K562 (cell line): ENCODE measurements around the gene TMEM141. TPM values are rescaled to one million over a fixed set of nuclear protein-coding genes. Genes with fewer than 3 reads are reported as not detected.

ENCODE experiments used
- ARID3A ChIP-seq: IDR thresholded peaks from 2 replicates; pipeline ENCODE4 v1.6.1; 2012; ENCODE audit warnings: low read depth, low read length, improper control_type of control experiment, borderline replicate concordance
- CHD4 ChIP-seq: fragments of 200-600 bp; sonication (generic); IDR thresholded peaks from 3 replicates; pipeline ENCODE4 v1.6.1; 2012; ENCODE audit warnings: low read depth, mild to moderate bottlenecking, mixed read lengths, low read length, inconsistent platforms; ENCODE audit not compliant: insufficient read depth, insufficient replicate concordance, poor library complexity, severe bottlenecking
- DIDO1 ChIP-seq: fragments of 450-650 bp; IDR thresholded peaks from 2 replicates; pipeline ENCODE4 v1.6.1; 2016; ENCODE audit warnings: low read depth, missing biosample characterization, missing genetic modification characterization
- EGR1 ChIP-seq: fragments of 450-650 bp; conservative IDR thresholded peaks from 2 replicates; pipeline ENCODE4 v1.6.1; 2017; ENCODE audit warnings: mild to moderate bottlenecking
- GATA2 ChIP-seq: sonication (generic); formaldehyde crosslinking; IDR thresholded peaks from 2 replicates; pipeline ENCODE4 v1.4.0; 2020; ENCODE audit warnings: mild to moderate bottlenecking, missing genetic modification reagents
- GTF3C2 ChIP-seq: IDR thresholded peaks from 3 replicates; pipeline ENCODE4 v1.6.1; 2011; ENCODE audit warnings: borderline replicate concordance, mild to moderate bottlenecking, moderate library complexity; ENCODE audit not compliant: insufficient read length; ENCODE audit errors: extremely low read depth
- JUND ChIP-seq, 2 experiments: IDR thresholded peaks; 2 replicates in 1 of 2; 3 replicates in 1 of 2; pipeline ENCODE4 v1.6.1; 2011; ENCODE audit warnings: borderline replicate concordance in 2 of 2, low read depth in 2 of 2, low read length in 2 of 2, improper control_type of control experiment in 1 of 2, missing biosample characterization in 1 of 2, missing genetic modification characterization in 1 of 2, missing genetic modification reagents in 1 of 2
- KAT7 ChIP-seq: sonication (generic); formaldehyde crosslinking; IDR thresholded peaks from 2 replicates; pipeline ENCODE4 v1.8.0; 2022; ENCODE audit warnings: missing genetic modification reagents, mild to moderate bottlenecking, borderline replicate concordance
- NUFIP1 ChIP-seq: fragments of 450-650 bp; IDR thresholded peaks from 2 replicates; pipeline ENCODE4 v1.6.1; 2018; ENCODE audit not compliant: partially characterized antibody
- PTBP1 ChIP-seq: fragments of 200-400 bp; formaldehyde crosslinking; IDR thresholded peaks from 2 replicates; pipeline ENCODE4 v1.6.1; 2017; ENCODE audit warnings: low read depth, low read length
- RCOR1 ChIP-seq, 2 experiments: IDR thresholded peaks; 2 replicates each; pipeline ENCODE4 v1.6.1; 2012; ENCODE audit warnings: low read depth in 2 of 2, low read length in 2 of 2, borderline replicate concordance in 1 of 2, improper control_type of control experiment in 1 of 2
- SIN3B ChIP-seq: fragments of 450-650 bp; IDR thresholded peaks from 2 replicates; pipeline ENCODE4 v1.6.1; 2017; ENCODE audit warnings: low read depth, mild to moderate bottlenecking, moderate library complexity
- SMAD3 ChIP-seq: fragments of 450-650 bp; formaldehyde crosslinking; conservative IDR thresholded peaks from 2 replicates; pipeline ENCODE4 v1.4.0; 2020; ENCODE audit warnings: mild to moderate bottlenecking
- SMARCA4 ChIP-seq: fragments of 450-650 bp; IDR thresholded peaks from 2 replicates; pipeline ENCODE4 v1.6.1; 2016
- SRF ChIP-seq, 2 experiments: fragments of 250-450, 450-650 bp in 1 of 2; sonication (Bioruptor Pico) in 1 of 2; sonication (generic) in 1 of 2; formaldehyde crosslinking; IDR thresholded peaks; 2 replicates each; pipeline versions ENCODE4 v1.5.0 to v1.5.1; 2020 to 2022; ENCODE audit warnings: mild to moderate bottlenecking in 1 of 2, missing genetic modification reagents in 1 of 2
- SRSF9 ChIP-seq: fragments of 200-400 bp; formaldehyde crosslinking; IDR thresholded peaks from 2 replicates; pipeline ENCODE4 v1.6.1; 2017; ENCODE audit warnings: low read depth, low read length, borderline replicate concordance
- TAF1 ChIP-seq: IDR thresholded peaks from 2 replicates; pipeline ENCODE4 v1.6.1; 2011; ENCODE audit warnings: mild to moderate bottlenecking, low read length, moderate library complexity; ENCODE audit not compliant: insufficient read depth, control insufficient read depth, severe bottlenecking; ENCODE audit errors: extremely low read depth
- WHSC1 ChIP-seq: IDR thresholded peaks from one replicate; pipeline ENCODE4 v1.6.1; 2012; ENCODE audit warnings: low read length, control low read depth, inconsistent platforms
- ZBTB8A ChIP-seq: fragments of 450-650 bp; IDR thresholded peaks from 2 replicates; pipeline ENCODE4 v1.6.1; 2018; ENCODE audit warnings: mild to moderate bottlenecking, moderate library complexity; ENCODE audit not compliant: partially characterized antibody
- ZNF143 ChIP-seq: sonication (generic); formaldehyde crosslinking; IDR thresholded peaks from 2 replicates; pipeline ENCODE4 v1.9.0; 2022; ENCODE audit warnings: mild to moderate bottlenecking, missing genetic modification reagents
- ZNF778 ChIP-seq: fragments of 450-650 bp; formaldehyde crosslinking; IDR thresholded peaks from 2 replicates; pipeline ENCODE4 v1.4.0; 2020; ENCODE audit warnings: mild to moderate bottlenecking, moderate library complexity
- polyA plus RNA-seq, 8 experiments: library from polyadenylated mRNA; depleted of rRNA in 4 of 8; stranded (reverse) in 5 of 8; unstranded in 3 of 8; fragments of >200 nt; fragmentation: Nextera tagmentation in 2 of 8; fragmentation: Illumina TruSeq in 1 of 8; extraction: Ambion mirVana in 2 of 8; extraction: Trizol in 1 of 8; gene quantifications; 2 replicates each; pipeline versions ENCODE4 v1.2.1 to v1.2.3, GENCODE V29; 2011 to 2014; ENCODE audit warnings: inconsistent platforms in 1 of 8, missing spikeins in 1 of 8
- total RNA-seq, 7 experiments: library from RNA; depleted of rRNA in 6 of 7; stranded (reverse); fragments of >200 nt in 6 of 7; fragmentation: Illumina TruSeq in 2 of 7; extraction: Trizol in 2 of 7; gene quantifications; 2 replicates each; pipeline versions ENCODE4 v1.2.1 to v1.2.3, GENCODE V29; 2011 to 2021; ENCODE audit warnings: low replicate concordance in 1 of 7

TMEM141 gene
- total and polyA plus RNA-seq, 9 of the 15 experiments (the other 6 are each of a cell fraction or from before 2014, with no cell fraction given) = 21.5 to 123 (median 74.8) TPM

- TF ChIP-seq SIN3B (no peak), KAT7 (CRISPR knock-in tag) (peak; percentile 68), DIDO1 (no peak), GATA2 (CRISPR knock-in tag) (no peak), CHD4 (no peak), SMARCA4 (peak; percentile 46; the same call in 1 of the 2 replicates), SMAD3 (CRISPR knock-in tag) (0 out of 2 replicates have a peak, but pooled peaks have one; percentile 34), PTBP1 (no peak), SRF (CRISPR knock-in tag; IDR thresholded peaks at IDR 0.05) (peak in 1 of 2 experiments; percentile 10; a peak in 1 of 4 replicates), WHSC1 (no peak), GTF3C2 (no peak), TAF1 (no peak), ARID3A (peak; percentile 69; the same call in 1 of the 2 replicates), EGR1 (peak; percentile 64), JUND (IDR thresholded peaks at IDR 0.05; ENCODE audit: borderline replicate concordance, low read depth, low read length) (no peak), JUND (tag; IDR thresholded peaks at IDR 0.05; ENCODE audit: borderline replicate concordance, low read depth, low read length) (no peak; the same call in 2 of the 3 replicates), SRSF9 (no peak), ZBTB8A (no peak), RCOR1 (IDR thresholded peaks at IDR 0.05; ENCODE audit: borderline replicate concordance in 1 of 2, low read depth in 2 of 2, low read length in 2 of 2) (peak in 1 of 2 experiments; percentile 63; a peak in 1 of 4 replicates), ZNF778 (CRISPR knock-in tag) (no peak), ZNF143 (CRISPR knock-in tag) (no peak), NUFIP1 (no peak)
Measured at GRCh38 chr9:136787690-136788400, 3.3 kb upstream of the TMEM141 start (continued).
